Stimulated activated CD4-positive, alpha-beta T cell treated with anti-CD3 and anti-CD28 coated beads, Interleukin-12 subunit alpha, Interleukin-12 subunit beta, amount 100 ng/mL, for 48 hours (primary cell): ENCODE data around the gene KLHL41.
A peak's percentile ranks its signal among the peaks of the same experiment; 100 is the strongest.
"Not testable (repeated sequence)": the region's sequence is repeated elsewhere in the genome, so short reads cannot be mapped to it uniquely, and the experiment has no call there.

ENCODE experiments used
- DNase-seq, 3 donors: peaks; one replicate each; pipeline ENCODE4 v3.0.0-alpha.2; 2020; ENCODE audit warnings: low read depth in 2 of 3, low spot score in 1 of 3

Gene KLHL41

GRCh38 chr2:169571571-169571970, 62.1 kb downstream of the KLHL41 start:
- DNase-seq, result no peak

DNA sequence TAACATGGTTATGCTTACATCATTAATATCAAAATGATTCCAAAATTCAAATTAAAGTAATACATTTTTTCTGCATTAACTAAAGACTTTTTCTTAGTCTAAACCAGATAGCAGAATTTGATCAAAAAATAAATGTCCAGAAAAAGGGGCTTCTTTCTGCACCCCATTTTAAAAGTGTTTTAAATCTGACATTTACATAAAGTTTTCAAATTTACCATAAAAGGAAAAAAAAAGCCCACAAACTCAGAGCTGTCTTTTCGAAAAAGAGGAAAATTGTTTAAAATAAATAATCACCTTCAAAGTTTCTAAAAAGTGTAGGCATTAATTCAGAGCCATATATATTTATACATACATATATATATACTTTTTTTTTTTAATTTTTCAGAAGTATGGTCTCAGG, 62.7 kb downstream of the KLHL41 start:
- no peak for DNase-seq

- no peak for DNase-seq
These were observed 63.3 kb downstream of the KLHL41 start for GRCh38 chr2:169572821-169573159.

DNA sequence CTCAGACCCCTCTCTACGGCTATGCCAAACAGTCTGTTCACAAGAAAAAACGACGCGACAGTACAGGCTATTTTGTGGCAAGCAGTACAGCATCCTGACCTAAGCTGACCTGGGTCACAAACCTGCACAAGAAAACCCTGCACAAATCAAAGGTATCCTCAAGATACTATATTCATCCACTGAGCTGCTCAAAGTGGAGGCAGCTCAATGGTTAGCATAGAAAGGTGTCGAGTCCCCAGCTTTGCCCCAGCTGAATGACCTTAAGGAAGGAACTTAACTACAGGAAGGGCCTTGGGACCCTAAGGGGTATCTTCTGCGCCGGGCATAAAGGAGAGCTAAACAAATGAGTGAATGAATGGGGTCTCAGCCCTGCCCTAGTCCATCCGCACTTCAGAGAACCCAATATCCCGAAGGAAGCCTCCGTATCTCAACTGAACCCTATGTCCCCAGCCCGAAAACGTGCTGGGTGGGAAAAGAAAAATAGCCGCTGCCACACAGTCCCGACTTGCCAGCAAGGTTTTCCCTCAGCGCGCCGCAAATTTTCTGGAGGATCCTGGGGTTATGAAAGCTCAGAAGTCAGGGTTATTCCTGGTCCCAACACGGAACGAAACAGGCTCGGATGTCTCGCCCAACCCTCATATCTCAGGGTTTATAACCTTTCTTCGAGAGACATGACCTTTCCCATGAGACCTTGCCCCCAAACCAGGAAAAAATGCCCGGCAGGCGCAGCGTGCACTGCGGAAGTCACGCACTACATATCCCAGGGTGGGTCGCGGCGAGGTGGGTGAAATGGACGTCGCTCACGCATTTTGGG, 63.9 kb downstream of the KLHL41 start, which contains the start of gene FASTKD1:
Gene FASTKD1, minus strand, starts transcription at position 706 of the 814 bp plus-strand sequence. CDS start 1,836 bp downstream, outside the sequence.
- DNase-seq, result peak; percentile 77 to 86 (median 82)

GRCh38 chr2:169573974-169574299, 64.4 kb downstream of the KLHL41 start:
- DNase-seq, result no peak

DNA sequence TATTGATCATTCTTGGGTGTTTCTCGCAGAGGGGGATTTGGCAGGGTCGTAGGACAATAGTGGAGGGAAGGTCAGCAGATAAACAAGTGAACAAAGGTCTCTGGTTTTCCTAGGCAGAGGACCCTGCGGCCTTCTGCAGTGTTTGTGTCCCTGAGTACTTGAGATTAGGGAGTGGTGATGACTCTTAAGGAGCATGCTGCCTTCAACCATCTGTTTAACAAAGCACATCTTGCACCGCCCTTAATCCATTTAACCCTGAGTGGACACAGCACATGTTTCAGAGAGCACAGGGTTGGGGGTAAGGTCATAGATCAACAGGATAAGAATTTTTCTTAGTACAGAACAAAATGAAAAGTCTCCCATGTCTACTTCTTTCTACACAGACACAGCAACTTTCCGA, 65.0 kb downstream of the KLHL41 start:
- not testable (repeated sequence) for DNase-seq

GRCh38 chr2:169575264-169575663, 65.8 kb downstream of the KLHL41 start:
- not testable (repeated sequence) for DNase-seq
